ENCODE measurements around the gene FRMD4A. TPM values are rescaled to one million over a fixed set of nuclear protein-coding genes. Genes with fewer than 3 reads are reported as not detected.
"Not testable (repeated sequence)": the region's sequence is repeated elsewhere in the genome, so short reads cannot be mapped to it uniquely, and the experiment has no call there.

FRMD4A gene
- total RNA-seq, 4 donors from 2014 or later: 4.4 to 7.1 (median 5.2) TPM

DNA sequence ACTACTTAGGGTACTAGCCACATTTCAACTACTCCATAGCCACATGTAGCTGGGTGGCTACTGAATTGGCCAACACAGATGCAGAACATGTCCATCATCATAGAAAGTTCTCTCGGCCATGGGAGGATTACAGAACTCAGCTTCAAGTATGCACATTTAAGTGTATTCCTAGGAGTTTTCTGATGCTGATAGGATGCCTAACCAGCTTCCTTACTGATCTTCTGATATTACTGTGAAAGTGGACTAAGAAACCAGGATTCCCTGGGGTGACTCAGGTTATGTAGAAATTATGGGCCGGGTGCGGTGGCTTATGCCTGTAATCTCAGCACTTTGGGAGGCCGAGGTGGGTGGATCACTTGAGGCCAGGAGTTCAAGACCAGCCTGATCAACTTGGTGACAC is 125.5 kb downstream of the FRMD4A start:
- DNase-seq: no peak
- in situ Hi-C loops (cut with MboI; ENCODE audit: low sequenced_read_pairs in 4 of 4) (loop anchor here in 1 of 4 donors (10.0 kb wide), 1 partner anchor 270 kb away; no protein-coding TSS in a partner anchor), intact Hi-C loops (cut with DNase I; ENCODE audit: low total_unique reads) (no loop called here)
- no peak overlapping the region for H3K27ac ChIP-seq
- no peaks in the 10 kb centered on the region for H3K4me1 ChIP-seq
- ATAC-seq: no peak
- no peaks in the 10 kb centered on the region for H3K36me3 ChIP-seq
- no peak overlapping the region for H3K4me3 ChIP-seq
- no peak for TF ChIP-seq POLR2A (IDR thresholded peaks at IDR 0.05)
- TF ChIP-seq, protein P1, sequence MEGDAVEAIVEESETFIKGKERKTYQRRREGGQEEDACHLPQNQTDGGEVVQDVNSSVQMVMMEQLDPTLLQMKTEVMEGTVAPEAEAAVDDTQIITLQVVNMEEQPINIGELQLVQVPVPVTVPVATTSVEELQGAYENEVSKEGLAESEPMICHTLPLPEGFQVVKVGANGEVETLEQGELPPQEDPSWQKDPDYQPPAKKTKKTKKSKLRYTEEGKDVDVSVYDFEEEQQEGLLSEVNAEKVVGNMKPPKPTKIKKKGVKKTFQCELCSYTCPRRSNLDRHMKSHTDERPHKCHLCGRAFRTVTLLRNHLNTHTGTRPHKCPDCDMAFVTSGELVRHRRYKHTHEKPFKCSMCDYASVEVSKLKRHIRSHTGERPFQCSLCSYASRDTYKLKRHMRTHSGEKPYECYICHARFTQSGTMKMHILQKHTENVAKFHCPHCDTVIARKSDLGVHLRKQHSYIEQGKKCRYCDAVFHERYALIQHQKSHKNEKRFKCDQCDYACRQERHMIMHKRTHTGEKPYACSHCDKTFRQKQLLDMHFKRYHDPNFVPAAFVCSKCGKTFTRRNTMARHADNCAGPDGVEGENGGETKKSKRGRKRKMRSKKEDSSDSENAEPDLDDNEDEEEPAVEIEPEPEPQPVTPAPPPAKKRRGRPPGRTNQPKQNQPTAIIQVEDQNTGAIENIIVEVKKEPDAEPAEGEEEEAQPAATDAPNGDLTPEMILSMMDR (IDR thresholded peaks at IDR 0.05 in 4 of 5, conservative IDR thresholded peaks at IDR 0.05 in 1 of 5): no peak
- H3K9me3 ChIP-seq: no peaks in the 10 kb centered on the region
- peaks cover 0 to 2% (median 0%) of the 10 kb centered on the region in 3 donors for H3K27me3 ChIP-seq

DNA sequence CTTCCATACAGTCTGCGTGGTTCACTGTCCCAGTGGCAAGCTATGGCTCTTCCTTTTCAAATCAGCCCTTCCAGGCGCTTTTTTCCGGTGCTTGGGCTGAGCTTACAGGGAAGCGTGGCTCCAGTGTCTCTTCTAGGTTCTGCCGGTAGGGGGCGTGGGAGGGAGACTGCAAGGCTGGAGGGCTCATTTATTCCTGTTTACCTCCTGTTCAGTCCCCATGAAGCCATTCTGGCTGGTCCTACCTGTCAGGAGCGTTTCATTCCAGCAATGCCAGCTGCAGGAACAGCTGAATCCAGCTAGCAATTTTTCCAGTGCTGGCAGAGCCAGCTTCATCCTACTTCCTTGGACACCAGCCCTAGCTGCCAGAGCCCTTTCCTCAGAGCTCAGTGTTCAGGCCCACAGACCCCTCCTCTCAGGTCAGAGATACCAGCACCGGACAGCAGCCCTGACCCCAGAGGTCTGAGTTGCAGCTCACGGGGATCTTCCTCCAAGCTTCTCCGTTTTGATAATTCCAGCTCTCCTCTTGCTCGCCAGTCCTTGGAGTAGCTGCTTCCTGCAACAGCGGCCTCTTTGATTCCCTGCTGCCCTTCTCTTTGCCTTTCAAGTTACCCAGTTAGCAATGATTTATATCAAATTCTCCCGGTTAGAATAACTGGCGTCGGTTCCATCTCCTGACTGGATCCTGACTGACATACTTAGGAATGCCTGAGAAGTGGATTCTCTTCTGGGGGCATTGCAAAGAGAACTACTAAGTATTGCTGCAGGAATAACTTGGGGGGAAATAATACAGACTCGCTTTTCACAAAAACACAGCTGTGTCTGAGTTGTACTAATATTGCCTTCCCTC is 129.8 kb downstream of the FRMD4A start:
- in situ Hi-C loops (cut with MboI; ENCODE audit: low sequenced_read_pairs in 4 of 4): loop anchor here in 1 of 4 donors (10.0 kb wide), 1 partner anchor 274 kb away; no protein-coding TSS in a partner anchor
- H3K27ac ChIP-seq: no peak overlapping the region
- no peak overlapping the region for H3K4me3 ChIP-seq
- no peaks in the 10 kb centered on the region for H3K9me3 ChIP-seq
- no peaks in the 10 kb centered on the region for H3K4me1 ChIP-seq
- no peak for TF ChIP-seq POLR2A (IDR thresholded peaks at IDR 0.05)
- TF ChIP-seq, protein P1 (IDR thresholded peaks at IDR 0.05 in 4 of 5, conservative IDR thresholded peaks at IDR 0.05 in 1 of 5): no peak
- intact Hi-C loops (cut with DNase I; ENCODE audit: low total_unique reads): no loop called here
- H3K36me3 ChIP-seq: no peaks in the 10 kb centered on the region
- peaks cover 0 to 2% (median 0%) of the 10 kb centered on the region in 3 donors for H3K27me3 ChIP-seq
- ATAC-seq (no peak), DNase-seq (peak in 1 of 2 donors; percentile 18)

DNA sequence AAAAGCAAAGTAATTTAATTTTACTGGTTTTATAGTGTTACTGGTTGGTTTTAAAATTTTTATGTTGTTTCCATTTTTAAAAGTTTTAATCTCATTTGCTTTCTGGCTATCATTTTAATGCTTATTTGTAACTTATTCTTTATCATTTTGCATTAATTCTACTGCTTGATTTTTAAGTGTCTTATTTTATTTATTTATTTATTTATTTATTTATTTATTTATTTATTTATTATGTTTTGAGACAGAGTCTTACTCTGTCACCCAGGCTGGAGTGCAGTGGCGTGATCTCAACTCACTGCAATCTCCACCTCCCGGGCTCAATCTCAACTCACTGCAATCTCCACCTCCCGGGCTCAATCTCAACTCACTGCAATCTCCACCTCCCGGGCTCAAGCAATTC is 131.6 kb downstream of the FRMD4A start:
- ATAC-seq; H3K27me3 ChIP-seq; intact Hi-C loops (cut with DNase I; ENCODE audit: low total_unique reads); H3K4me1 ChIP-seq; H3K27ac ChIP-seq; DNase-seq; H3K4me3 ChIP-seq; H3K36me3 ChIP-seq; H3K9me3 ChIP-seq: not testable (repeated sequence)
- in situ Hi-C loops (cut with MboI; ENCODE audit: low sequenced_read_pairs in 4 of 4): loop anchor here in 1 of 4 donors (25.0 kb wide), 1 partner anchor 288 kb away; no protein-coding TSS in a partner anchor

DNA sequence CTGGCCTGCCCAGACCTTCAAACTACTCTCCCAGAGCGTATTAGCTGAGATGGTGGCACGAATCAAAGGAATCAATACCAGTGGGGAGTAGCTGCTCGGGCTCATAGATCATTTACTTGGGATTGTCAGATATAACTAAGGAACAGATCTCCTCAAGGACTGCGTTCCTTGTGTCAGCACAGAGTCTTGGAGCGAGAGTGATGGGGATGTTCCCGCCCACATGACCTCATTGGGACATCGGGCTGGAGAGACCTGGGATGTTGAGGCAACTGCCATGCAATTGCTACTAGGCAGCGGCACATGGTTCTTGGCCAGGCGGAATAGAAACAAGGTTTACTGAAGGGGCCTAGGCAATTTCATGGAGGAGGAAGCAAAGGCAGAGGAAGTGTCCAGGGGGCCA is 132.6 kb downstream of the FRMD4A start:
- peaks cover 0 to 2% (median 0%) of the 10 kb centered on the region in 3 donors for H3K27me3 ChIP-seq
- no peaks in the 10 kb centered on the region for H3K4me1 ChIP-seq
- in situ Hi-C loops (cut with MboI; ENCODE audit: low sequenced_read_pairs in 4 of 4): loop anchor here in 1 of 4 donors (25.0 kb wide), 1 partner anchor 289 kb away; no protein-coding TSS in a partner anchor
- intact Hi-C loops (cut with DNase I; ENCODE audit: low total_unique reads): no loop called here
- ATAC-seq (no peak), DNase-seq (no peak)
- TF ChIP-seq, protein P1 (IDR thresholded peaks at IDR 0.05 in 4 of 5, conservative IDR thresholded peaks at IDR 0.05 in 1 of 5): no peak
- TF ChIP-seq POLR2A (IDR thresholded peaks at IDR 0.05): no peak
- H3K27ac ChIP-seq: no peak overlapping the region
- H3K9me3 ChIP-seq: no peaks in the 10 kb centered on the region
- H3K4me3 ChIP-seq: no peak overlapping the region
- no peaks in the 10 kb centered on the region for H3K36me3 ChIP-seq

DNA sequence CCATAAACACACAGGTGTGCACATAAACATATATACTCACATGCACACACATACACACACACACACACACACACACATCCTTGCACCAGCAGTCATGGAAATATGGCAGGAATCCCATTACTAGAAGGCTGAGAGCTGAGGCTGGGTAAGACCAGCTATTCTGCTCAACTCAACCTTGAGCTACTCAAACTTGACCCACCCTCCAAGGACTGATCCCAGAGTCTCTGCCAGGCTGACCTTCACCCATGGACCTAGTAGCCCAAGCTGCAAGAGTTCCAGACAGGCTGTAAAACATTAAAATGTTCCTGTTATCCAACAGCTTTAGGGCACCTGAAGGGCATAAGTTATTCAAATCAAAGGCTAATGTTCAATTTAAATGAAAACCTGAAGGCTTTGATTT is 134.6 kb downstream of the FRMD4A start:
- no peak overlapping the region for H3K4me3 ChIP-seq
- H3K9me3 ChIP-seq: no peaks in the 10 kb centered on the region
- no peak for ATAC-seq
- H3K4me1 ChIP-seq: no peaks in the 10 kb centered on the region
- DNase-seq: no peak
- no peak overlapping the region for H3K27ac ChIP-seq
- intact Hi-C loops (cut with DNase I; ENCODE audit: low total_unique reads) (loop anchor here (2.0 kb wide), 1 partner anchor 283 kb away; no protein-coding TSS in a partner anchor), in situ Hi-C loops (cut with MboI; ENCODE audit: low sequenced_read_pairs in 4 of 4) (loop anchor here in 1 of 4 donors (25.0 kb wide), 1 partner anchor 291 kb away; no protein-coding TSS in a partner anchor)
- TF ChIP-seq, protein P1 (IDR thresholded peaks at IDR 0.05 in 4 of 5, conservative IDR thresholded peaks at IDR 0.05 in 1 of 5): no peak
- no peak for TF ChIP-seq POLR2A (IDR thresholded peaks at IDR 0.05)
- no peaks in the 10 kb centered on the region for H3K36me3 ChIP-seq
- H3K27me3 ChIP-seq: peaks cover 0 to 2% (median 0%) of the 10 kb centered on the region in 3 donors
